WTC11 (cell line): ENCODE measurements around the gene USE1. TPM values are rescaled to one million over a fixed set of nuclear protein-coding genes. Genes with fewer than 3 reads are reported as not detected.
A peak's percentile ranks its signal among the peaks of the same experiment; 100 is the strongest.

ENCODE experiments used
- ATAC-seq: fragments of 200-7000 bp; cut with Tn5 transposase; 2 replicates; pipeline ENCODE4 v1.10.0; 2021; ENCODE audit warnings: mild to moderate bottlenecking, moderate library complexity
- Bru-seq: library from RNA; stranded (reverse); fragments of 400-500 nt; gene quantifications from one replicate; lab custom pipeline; 2021; lab: Mats Ljungman, UMichigan
- CTCF ChIA-PET: fragments of 300-600 bp; sonication (Branson Sonifier 250); formaldehyde crosslinking; loops from one replicate; lab custom pipeline; 2021; ENCODE audit warnings: antibody characterized with exemption; lab: Charles Lee
- POLR2A ChIA-PET: fragments of 350-600 bp; sonication (Branson Sonifier 250); formaldehyde crosslinking; loops from one replicate; lab custom pipeline; 2021; ENCODE audit warnings: antibody characterized with exemption; lab: Charles Lee
- DNase-seq: peaks from one replicate; pipeline ENCODE4 v3.0.0; 2021; ENCODE audit warnings: low spot score
- H3K27ac Mint-ChIP-seq: 2 replicates; pipeline ENCODE4 v1.8.0; 2021; ENCODE audit warnings: mixed read lengths
- H3K27me3 Mint-ChIP-seq: 2 replicates; pipeline ENCODE4 v1.8.0; 2021; ENCODE audit warnings: low read depth, mild to moderate bottlenecking, moderate library complexity, mixed read lengths
- H3K36me3 Mint-ChIP-seq: 2 replicates; pipeline ENCODE4 v1.8.0; 2021; ENCODE audit warnings: mixed read lengths
- H3K4me1 Mint-ChIP-seq: 2 replicates; pipeline ENCODE4 v1.8.0; 2022; ENCODE audit warnings: mixed read lengths
- H3K4me3 Mint-ChIP-seq: 2 replicates; pipeline ENCODE4 v1.8.0; 2021; ENCODE audit warnings: mild to moderate bottlenecking, moderate library complexity, mixed read lengths
- H3K9me3 Mint-ChIP-seq: 2 replicates; pipeline ENCODE4 v1.8.0; 2021; ENCODE audit warnings: mixed read lengths
- AFF4 ChIP-seq: sonication (generic); formaldehyde crosslinking; IDR thresholded peaks from 2 replicates; pipeline ENCODE4 v1.8.1; 2023; ENCODE audit warnings: mild to moderate bottlenecking, missing genetic modification reagents, borderline replicate concordance
- CREM ChIP-seq: sonication (generic); formaldehyde crosslinking; IDR thresholded peaks from 2 replicates; pipeline ENCODE4 v1.8.1; 2022; ENCODE audit warnings: mild to moderate bottlenecking, missing genetic modification reagents, moderate library complexity
- ESRRA ChIP-seq: sonication (generic); formaldehyde crosslinking; IDR thresholded peaks from 2 replicates; pipeline ENCODE4 v1.8.1; 2022; ENCODE audit warnings: mild to moderate bottlenecking, missing genetic modification reagents, borderline replicate concordance
- ETV6 ChIP-seq: sonication (generic); formaldehyde crosslinking; IDR thresholded peaks from 2 replicates; pipeline ENCODE4 v1.8.1; 2022; ENCODE audit warnings: mild to moderate bottlenecking, missing genetic modification reagents
- FOXK1 ChIP-seq: sonication (generic); formaldehyde crosslinking; IDR thresholded peaks from 2 replicates; pipeline ENCODE4 v1.8.0; 2022; ENCODE audit warnings: mild to moderate bottlenecking, moderate library complexity, missing genetic modification reagents
- GABPB1 ChIP-seq: sonication (generic); formaldehyde crosslinking; IDR thresholded peaks from 2 replicates; pipeline ENCODE4 v1.8.1; 2023; ENCODE audit warnings: mild to moderate bottlenecking, missing genetic modification reagents
- GTF2I ChIP-seq: fragments of 250-450 bp; sonication (Bioruptor Pico); conservative IDR thresholded peaks from 2 replicates; pipeline ENCODE4 v1.4.0; 2021; ENCODE audit warnings: mild to moderate bottlenecking
- IRF1 ChIP-seq: sonication (generic); formaldehyde crosslinking; IDR thresholded peaks from 2 replicates; pipeline ENCODE4 v1.8.0; 2023; ENCODE audit warnings: missing genetic modification reagents
- KAT7 ChIP-seq: sonication (generic); formaldehyde crosslinking; IDR thresholded peaks from 2 replicates; pipeline ENCODE4 v1.8.1; 2023; ENCODE audit warnings: missing genetic modification reagents, mild to moderate bottlenecking, borderline replicate concordance
- MAX ChIP-seq: sonication (generic); formaldehyde crosslinking; IDR thresholded peaks from 2 replicates; pipeline ENCODE4 v1.8.0; 2022; ENCODE audit warnings: mild to moderate bottlenecking, missing genetic modification reagents
- NFATC4 ChIP-seq: fragments of 250-450 bp; sonication (Bioruptor Pico); IDR thresholded peaks from 2 replicates; pipeline ENCODE4 v1.9.0; 2021; ENCODE audit warnings: mild to moderate bottlenecking
- OVOL2 ChIP-seq: fragments of 250-450 bp; sonication (Bioruptor Pico); IDR thresholded peaks from 2 replicates; pipeline ENCODE4 v1.9.0; 2021; ENCODE audit warnings: mild to moderate bottlenecking, borderline replicate concordance
- PRRX2 ChIP-seq: fragments of 250-450 bp; sonication (Bioruptor Pico); IDR thresholded peaks from 2 replicates; pipeline ENCODE4 v1.8.0; 2021; ENCODE audit warnings: mild to moderate bottlenecking
- SMAD3 ChIP-seq: sonication (generic); formaldehyde crosslinking; IDR thresholded peaks from 2 replicates; pipeline ENCODE4 v1.8.0; 2022; ENCODE audit warnings: missing genetic modification reagents, mild to moderate bottlenecking, borderline replicate concordance
- ZBTB21 ChIP-seq: sonication (generic); formaldehyde crosslinking; IDR thresholded peaks from 2 replicates; pipeline ENCODE4 v1.8.1; 2023; ENCODE audit warnings: mild to moderate bottlenecking, missing genetic modification reagents, borderline replicate concordance
- long read RNA-seq, 3 experiments: library from RNA in 1 of 3; library from capped mRNA in 1 of 3; library from polyadenylated mRNA in 1 of 3; unstranded in 2 of 3; stranded (forward) in 1 of 3; transcript quantifications; one replicate each; pipeline ENCODE4 v2.0.0, GENCODE V29; 2021
- total RNA-seq: library from RNA; stranded (reverse); gene quantifications from 3 replicates; pipeline ENCODE4 v1.2.3, GENCODE V29; 2021
- TF ChIP-seq, protein P1 (sequence below): sonication (generic); formaldehyde crosslinking; IDR thresholded peaks from 2 replicates; pipeline ENCODE4 v1.8.1; 2022; ENCODE audit warnings: mild to moderate bottlenecking, moderate library complexity, missing genetic modification reagents
- TF ChIP-seq, protein P2 (sequence below): sonication (generic); formaldehyde crosslinking; IDR thresholded peaks from 2 replicates; pipeline ENCODE4 v1.8.1; 2023; ENCODE audit warnings: mild to moderate bottlenecking, missing genetic modification reagents, moderate library complexity
- TF ChIP-seq, protein P3 (sequence below): fragments of 250-450 bp; sonication (Bioruptor Pico); IDR thresholded peaks from 2 replicates; pipeline ENCODE4 v1.9.0; 2021; ENCODE audit warnings: mild to moderate bottlenecking, borderline replicate concordance
- TF ChIP-seq, protein P4 (sequence below): sonication (generic); formaldehyde crosslinking; IDR thresholded peaks from 2 replicates; pipeline ENCODE4 v1.8.0; 2023; ENCODE audit warnings: missing genetic modification reagents, mild to moderate bottlenecking, borderline replicate concordance

USE1 gene
- total RNA-seq (13.9 to 15.4 TPM (median 14.2 TPM) in 3 replicates), Bru-seq, nascent RNA (percentile 61 among the genes with signal in this experiment)
- long read RNA-seq, experiment 1, partial matches to known transcripts, result 0 of 3 reads
- long read RNA-seq, experiment 1, other reads (novel, unspliced or antisense), result 1 of 3 reads
- long read RNA-seq, experiment 2, partial matches to known transcripts, result 4 of 14 reads
- long read RNA-seq, experiment 2, other reads (novel, unspliced or antisense), result 10 of 14 reads
- long read RNA-seq, experiment 3, result 0 reads

- Mint-ChIP-seq H3K9me3 (no peaks in the 10 kb centered on the region), H3K4me3 (peak within 1 kb of the TSS; percentile 89), H3K27ac (peak within 1 kb of the TSS; percentile 98), H3K27me3 (no peaks in the 10 kb centered on the region), H3K36me3 (peaks cover 23% of the 10 kb centered on the region), H3K4me1 (peaks cover 10% of the 10 kb centered on the region)
- ChIA-PET POLR2A (interaction anchor here (0.9 to 2.2 kb wide), 15 partner anchors 9 to 139 kb away, joined by 3 to 15 read pairs (median 5); partner anchors contain the start of genes ANKLE1, DDA1 and OCEL1), CTCF (interaction anchor here (0.5 to 2.0 kb wide), 16 partner anchors 8 to 555 kb away, joined by 3 to 12 read pairs (median 4); partner anchors contain the start of genes BABAM1, MRPL34, OCEL1 and SMIM7)
- ATAC-seq, result peak; percentile 90
- peak; percentile 87 for DNase-seq
- TF ChIP-seq AFF4 (CRISPR knock-in tag) (no peak), OVOL2 (no peak), GTF2I (CRISPR knock-in tag) (no peak), ZBTB21 (CRISPR knock-in tag) (no peak), NFATC4 (CRISPR knock-in tag) (peak; percentile 62; the same call in 1 of the 2 replicates), IRF1 (CRISPR knock-in tag) (no peak), ETV6 (CRISPR knock-in tag) (peak; percentile 77), MAX (CRISPR knock-in tag) (peak; percentile 72), SMAD3 (CRISPR knock-in tag) (no peak), GABPB1 (peak; percentile 81), FOXK1 (CRISPR knock-in tag) (peak; percentile 97), PRRX2 (no peak), CREM (CRISPR knock-in tag) (0 out of 2 replicates have a peak, but pooled peaks have one; percentile 59), KAT7 (no peak), ESRRA (CRISPR knock-in tag) (no peak)
- TF ChIP-seq, protein P1, sequence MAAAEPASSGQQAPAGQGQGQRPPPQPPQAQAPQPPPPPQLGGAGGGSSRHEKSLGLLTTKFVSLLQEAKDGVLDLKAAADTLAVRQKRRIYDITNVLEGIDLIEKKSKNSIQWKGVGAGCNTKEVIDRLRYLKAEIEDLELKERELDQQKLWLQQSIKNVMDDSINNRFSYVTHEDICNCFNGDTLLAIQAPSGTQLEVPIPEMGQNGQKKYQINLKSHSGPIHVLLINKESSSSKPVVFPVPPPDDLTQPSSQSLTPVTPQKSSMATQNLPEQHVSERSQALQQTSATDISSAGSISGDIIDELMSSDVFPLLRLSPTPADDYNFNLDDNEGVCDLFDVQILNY (CRISPR knock-in tag), result 0 out of 2 replicates have a peak, but pooled peaks have one; percentile 35
- TF ChIP-seq, protein P2, sequence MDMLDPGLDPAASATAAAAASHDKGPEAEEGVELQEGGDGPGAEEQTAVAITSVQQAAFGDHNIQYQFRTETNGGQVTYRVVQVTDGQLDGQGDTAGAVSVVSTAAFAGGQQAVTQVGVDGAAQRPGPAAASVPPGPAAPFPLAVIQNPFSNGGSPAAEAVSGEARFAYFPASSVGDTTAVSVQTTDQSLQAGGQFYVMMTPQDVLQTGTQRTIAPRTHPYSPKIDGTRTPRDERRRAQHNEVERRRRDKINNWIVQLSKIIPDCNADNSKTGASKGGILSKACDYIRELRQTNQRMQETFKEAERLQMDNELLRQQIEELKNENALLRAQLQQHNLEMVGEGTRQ (CRISPR knock-in tag), result no peak
- TF ChIP-seq, protein P3, sequence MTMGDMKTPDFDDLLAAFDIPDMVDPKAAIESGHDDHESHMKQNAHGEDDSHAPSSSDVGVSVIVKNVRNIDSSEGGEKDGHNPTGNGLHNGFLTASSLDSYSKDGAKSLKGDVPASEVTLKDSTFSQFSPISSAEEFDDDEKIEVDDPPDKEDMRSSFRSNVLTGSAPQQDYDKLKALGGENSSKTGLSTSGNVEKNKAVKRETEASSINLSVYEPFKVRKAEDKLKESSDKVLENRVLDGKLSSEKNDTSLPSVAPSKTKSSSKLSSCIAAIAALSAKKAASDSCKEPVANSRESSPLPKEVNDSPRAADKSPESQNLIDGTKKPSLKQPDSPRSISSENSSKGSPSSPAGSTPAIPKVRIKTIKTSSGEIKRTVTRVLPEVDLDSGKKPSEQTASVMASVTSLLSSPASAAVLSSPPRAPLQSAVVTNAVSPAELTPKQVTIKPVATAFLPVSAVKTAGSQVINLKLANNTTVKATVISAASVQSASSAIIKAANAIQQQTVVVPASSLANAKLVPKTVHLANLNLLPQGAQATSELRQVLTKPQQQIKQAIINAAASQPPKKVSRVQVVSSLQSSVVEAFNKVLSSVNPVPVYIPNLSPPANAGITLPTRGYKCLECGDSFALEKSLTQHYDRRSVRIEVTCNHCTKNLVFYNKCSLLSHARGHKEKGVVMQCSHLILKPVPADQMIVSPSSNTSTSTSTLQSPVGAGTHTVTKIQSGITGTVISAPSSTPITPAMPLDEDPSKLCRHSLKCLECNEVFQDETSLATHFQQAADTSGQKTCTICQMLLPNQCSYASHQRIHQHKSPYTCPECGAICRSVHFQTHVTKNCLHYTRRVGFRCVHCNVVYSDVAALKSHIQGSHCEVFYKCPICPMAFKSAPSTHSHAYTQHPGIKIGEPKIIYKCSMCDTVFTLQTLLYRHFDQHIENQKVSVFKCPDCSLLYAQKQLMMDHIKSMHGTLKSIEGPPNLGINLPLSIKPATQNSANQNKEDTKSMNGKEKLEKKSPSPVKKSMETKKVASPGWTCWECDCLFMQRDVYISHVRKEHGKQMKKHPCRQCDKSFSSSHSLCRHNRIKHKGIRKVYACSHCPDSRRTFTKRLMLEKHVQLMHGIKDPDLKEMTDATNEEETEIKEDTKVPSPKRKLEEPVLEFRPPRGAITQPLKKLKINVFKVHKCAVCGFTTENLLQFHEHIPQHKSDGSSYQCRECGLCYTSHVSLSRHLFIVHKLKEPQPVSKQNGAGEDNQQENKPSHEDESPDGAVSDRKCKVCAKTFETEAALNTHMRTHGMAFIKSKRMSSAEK, result 0 out of 2 replicates have a peak, but pooled peaks have one; percentile 58
- TF ChIP-seq, protein P4, sequence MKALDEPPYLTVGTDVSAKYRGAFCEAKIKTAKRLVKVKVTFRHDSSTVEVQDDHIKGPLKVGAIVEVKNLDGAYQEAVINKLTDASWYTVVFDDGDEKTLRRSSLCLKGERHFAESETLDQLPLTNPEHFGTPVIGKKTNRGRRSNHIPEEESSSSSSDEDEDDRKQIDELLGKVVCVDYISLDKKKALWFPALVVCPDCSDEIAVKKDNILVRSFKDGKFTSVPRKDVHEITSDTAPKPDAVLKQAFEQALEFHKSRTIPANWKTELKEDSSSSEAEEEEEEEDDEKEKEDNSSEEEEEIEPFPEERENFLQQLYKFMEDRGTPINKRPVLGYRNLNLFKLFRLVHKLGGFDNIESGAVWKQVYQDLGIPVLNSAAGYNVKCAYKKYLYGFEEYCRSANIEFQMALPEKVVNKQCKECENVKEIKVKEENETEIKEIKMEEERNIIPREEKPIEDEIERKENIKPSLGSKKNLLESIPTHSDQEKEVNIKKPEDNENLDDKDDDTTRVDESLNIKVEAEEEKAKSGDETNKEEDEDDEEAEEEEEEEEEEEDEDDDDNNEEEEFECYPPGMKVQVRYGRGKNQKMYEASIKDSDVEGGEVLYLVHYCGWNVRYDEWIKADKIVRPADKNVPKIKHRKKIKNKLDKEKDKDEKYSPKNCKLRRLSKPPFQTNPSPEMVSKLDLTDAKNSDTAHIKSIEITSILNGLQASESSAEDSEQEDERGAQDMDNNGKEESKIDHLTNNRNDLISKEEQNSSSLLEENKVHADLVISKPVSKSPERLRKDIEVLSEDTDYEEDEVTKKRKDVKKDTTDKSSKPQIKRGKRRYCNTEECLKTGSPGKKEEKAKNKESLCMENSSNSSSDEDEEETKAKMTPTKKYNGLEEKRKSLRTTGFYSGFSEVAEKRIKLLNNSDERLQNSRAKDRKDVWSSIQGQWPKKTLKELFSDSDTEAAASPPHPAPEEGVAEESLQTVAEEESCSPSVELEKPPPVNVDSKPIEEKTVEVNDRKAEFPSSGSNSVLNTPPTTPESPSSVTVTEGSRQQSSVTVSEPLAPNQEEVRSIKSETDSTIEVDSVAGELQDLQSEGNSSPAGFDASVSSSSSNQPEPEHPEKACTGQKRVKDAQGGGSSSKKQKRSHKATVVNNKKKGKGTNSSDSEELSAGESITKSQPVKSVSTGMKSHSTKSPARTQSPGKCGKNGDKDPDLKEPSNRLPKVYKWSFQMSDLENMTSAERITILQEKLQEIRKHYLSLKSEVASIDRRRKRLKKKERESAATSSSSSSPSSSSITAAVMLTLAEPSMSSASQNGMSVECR (CRISPR knock-in tag), result peak; percentile 92
These were observed at the start of gene USE1 for GRCh38 chr19:17215127-17215971. Gene USE1, plus strand, starts transcription at chr19:17215357. Its CDS starts 49 bp downstream, at chr19:17215406.
